Keratinocyte (primary cell): ENCODE results near the gene EIF2B1. TPM values are rescaled to one million over a fixed set of nuclear protein-coding genes. Genes with fewer than 3 reads are reported as not detected.

ENCODE experiments used
- DNase-seq: peaks from one replicate; pipeline ENCODE4 v3.0.0-alpha.2; 2011; ENCODE audit warnings: low read depth, missing footprints, low spot score
- FAIRE-seq: peaks from 2 replicates; lab custom pipeline; 2011; peaks lifted over from hg19 to GRCh38; lab: Jason Lieb, UNC
- H2AFZ ChIP-seq: 2 replicates; pipeline ENCODE4 v1.6.0; 2012; ENCODE audit warnings: low read length, control low read depth, inconsistent platforms; ENCODE audit not compliant: control insufficient read depth
- H3K27ac ChIP-seq: 2 replicates; pipeline ENCODE4 v1.5.1; 2011; ENCODE audit warnings: low read length; ENCODE audit not compliant: control insufficient read depth, insufficient read depth
- H3K27me3 ChIP-seq: 3 replicates; pipeline ENCODE4 v1.6.0; 2011; ENCODE audit warnings: low read length; ENCODE audit not compliant: control insufficient read depth, insufficient read depth; ENCODE audit errors: extremely low read depth
- H3K36me3 ChIP-seq, 2 experiments: 2 replicates in 1 of 2; 3 replicates in 1 of 2; pipeline ENCODE4 v1.5.1; 2011; ENCODE audit warnings: low read length in 2 of 2, mild to moderate bottlenecking in 1 of 2; ENCODE audit not compliant: control insufficient read depth in 2 of 2, insufficient read depth in 2 of 2; ENCODE audit errors: extremely low read depth in 1 of 2
- H3K4me1 ChIP-seq: 3 replicates; pipeline ENCODE4 v1.5.1; 2011; ENCODE audit warnings: low read length; ENCODE audit not compliant: control insufficient read depth, insufficient read depth; ENCODE audit errors: extremely low read depth
- H3K4me2 ChIP-seq: 3 replicates; pipeline ENCODE4 v1.6.0; 2011; ENCODE audit warnings: low read depth, low read length; ENCODE audit not compliant: control insufficient read depth, insufficient read depth; ENCODE audit errors: extremely low read depth
- H3K4me3 ChIP-seq, 3 experiments: fragments of 200-600 bp in 1 of 3; sonication (generic) in 1 of 3; 2 replicates in 2 of 3; 3 replicates in 1 of 3; pipeline ENCODE4 v1.5.1; 2011 to 2016; ENCODE audit warnings: low read length in 3 of 3, mild to moderate bottlenecking in 3 of 3, control low read depth in 2 of 3, inconsistent platforms in 1 of 3, low read depth in 1 of 3, mixed read lengths in 1 of 3, mixed run types in 1 of 3, moderate library complexity in 1 of 3; ENCODE audit not compliant: control insufficient read depth in 2 of 3, insufficient read depth in 2 of 3; ENCODE audit errors: extremely low read depth in 1 of 3
- H3K79me2 ChIP-seq: 2 replicates; pipeline ENCODE4 v1.6.0; 2012; ENCODE audit warnings: low read length; ENCODE audit not compliant: control insufficient read depth, insufficient read depth
- H3K9ac ChIP-seq: 3 replicates; pipeline ENCODE4 v1.6.0; 2011; ENCODE audit warnings: low read length; ENCODE audit not compliant: control insufficient read depth, insufficient read depth; ENCODE audit errors: extremely low read depth
- H3K9me1 ChIP-seq: 3 replicates; pipeline ENCODE4 v1.6.0; 2011; ENCODE audit warnings: low read length; ENCODE audit not compliant: control insufficient read depth, insufficient read depth; ENCODE audit errors: extremely low read depth
- H3K9me3 ChIP-seq: 2 replicates; pipeline ENCODE4 v1.5.1; 2012; ENCODE audit warnings: low read depth, low read length; ENCODE audit not compliant: control insufficient read depth
- H4K20me1 ChIP-seq: 3 replicates; pipeline ENCODE4 v1.6.0; 2011; ENCODE audit warnings: low read length; ENCODE audit not compliant: control insufficient read depth, insufficient read depth; ENCODE audit errors: extremely low read depth
- CTCF ChIP-seq, 3 experiments: IDR thresholded peaks in 1 of 3; conservative IDR thresholded peaks in 1 of 3; optimal IDR thresholded peaks in 1 of 3; 2 replicates in 2 of 3; 3 replicates in 1 of 3; pipeline versions ENCODE3 to v1.5.1; 2011; ENCODE audit warnings: low read length in 3 of 3, mild to moderate bottlenecking in 3 of 3, moderate library complexity in 2 of 3, control low read depth in 1 of 3, inconsistent platforms in 1 of 3; ENCODE audit not compliant: insufficient read depth in 2 of 3; ENCODE audit errors: extremely low read depth in 1 of 3
- EZH2 ChIP-seq: IDR thresholded peaks from one replicate; pipeline ENCODE4 v1.6.1; 2012; ENCODE audit warnings: inconsistent platforms, mild to moderate bottlenecking, low read length, moderate library complexity
- dilution Hi-C: fragments of 300-500 bp; cut with MboI; formaldehyde crosslinking; loops from one replicate; pipeline ENCODE4 v1.7.0; 2020; ENCODE audit warnings: low sequenced_read_pairs; ENCODE audit not compliant: extremely low pct_ligation_motif_present
- polyA plus RNA-seq, 5 experiments: library from polyadenylated mRNA; depleted of rRNA in 3 of 5; stranded (reverse) in 3 of 5; stranded (forward) in 1 of 5; unstranded in 1 of 5; fragments of >200 nt; gene quantifications; 1 replicate in 1 of 5; 2 replicates in 3 of 5; 3 replicates in 1 of 5; pipeline versions ENCODE4 v1.2.1 to v1.2.3, GENCODE V29; 2011 to 2012; ENCODE audit warnings: missing spikeins in 2 of 5, low read depth in 1 of 5, low replicate concordance in 1 of 5

EIF2B1 gene
- polyA plus RNA-seq, 1 donor (not counting 4 experiments of a cell fraction or from before 2014, with no cell fraction given): 39.5 TPM

GRCh38 chr12:123645380-123645779, 11.9 kb upstream of the EIF2B1 start:
- Histone ChIP-seq H4K20me1 (no peaks in the 10 kb centered on the region), H3K27ac (no peak overlapping the region), H3K9me3 (no peaks in the 10 kb centered on the region), H3K9ac (no peak overlapping the region), H3K9me1 (no peaks in the 10 kb centered on the region), H3K27me3 (no peaks in the 10 kb centered on the region), H3K4me3 (no peak overlapping the region), H3K79me2 (peaks cover 8% of the 10 kb centered on the region), H3K36me3 (peaks cover 20 to 25% of the 10 kb centered on the region in 2 experiments), H2AFZ (no peak overlapping the region), H3K4me1 (peaks cover 3% of the 10 kb centered on the region), H3K4me2 (no peak overlapping the region)
- TF ChIP-seq EZH2 (no peak), CTCF (optimal IDR thresholded peaks at IDR 0.05 in 1 of 3, IDR thresholded peaks at IDR 0.05 in 1 of 3, conservative IDR thresholded peaks at IDR 0.05 in 1 of 3; ENCODE audit: extremely low read depth in 1 of 3, insufficient read depth in 2 of 3, low read length in 3 of 3) (no peak)
- FAIRE-seq: no peak
- no peak for DNase-seq
- dilution Hi-C loops: no loop called here

GRCh38 chr12:123643911-123644310, 10.4 kb upstream of the EIF2B1 start:
- Histone ChIP-seq H3K79me2 (peaks cover 15% of the 10 kb centered on the region), H3K9me1 (no peaks in the 10 kb centered on the region), H3K4me3 (no peak overlapping the region), H3K27ac (no peak overlapping the region), H3K4me2 (no peak overlapping the region), H3K9ac (no peak overlapping the region), H4K20me1 (no peaks in the 10 kb centered on the region), H3K36me3 (peaks cover 23 to 24% of the 10 kb centered on the region in 2 experiments), H3K9me3 (no peaks in the 10 kb centered on the region), H3K27me3 (no peaks in the 10 kb centered on the region), H3K4me1 (peaks cover 3% of the 10 kb centered on the region), H2AFZ (no peak overlapping the region)
- FAIRE-seq (no peak), DNase-seq (no peak)
- dilution Hi-C loops: no loop called here
- no peak for TF ChIP-seq EZH2
- no peak for TF ChIP-seq CTCF (optimal IDR thresholded peaks at IDR 0.05 in 1 of 3, IDR thresholded peaks at IDR 0.05 in 1 of 3, conservative IDR thresholded peaks at IDR 0.05 in 1 of 3; ENCODE audit: extremely low read depth in 1 of 3, insufficient read depth in 2 of 3, low read length in 3 of 3)
